Measurements from ENCODE around the gene MDGA2.

MDGA2 gene

DNA sequence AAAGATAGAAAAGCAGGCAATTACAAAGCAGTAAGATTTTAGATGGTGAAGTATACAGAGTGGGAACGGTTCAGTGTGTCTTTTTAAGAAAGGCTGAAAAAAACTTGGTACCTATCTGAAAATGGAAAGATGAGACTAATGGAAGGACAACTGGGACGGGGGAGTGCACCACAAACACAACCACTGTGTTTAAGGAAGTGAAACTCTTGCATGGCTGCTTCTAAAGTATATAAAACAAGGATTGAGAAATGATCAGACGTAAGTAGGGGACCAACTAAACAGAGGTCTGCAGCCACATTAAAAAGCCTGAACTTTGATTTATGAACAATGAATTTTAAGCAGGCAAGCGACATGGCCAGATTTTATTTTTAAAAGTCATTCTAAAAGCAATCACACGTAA is 328.6 kb downstream of the MDGA2 start:
- no peak for TF ChIP-seq EP300 (IDR thresholded peaks at IDR 0.05; ENCODE audit: borderline replicate concordance)
- TF ChIP-seq, protein P1, sequence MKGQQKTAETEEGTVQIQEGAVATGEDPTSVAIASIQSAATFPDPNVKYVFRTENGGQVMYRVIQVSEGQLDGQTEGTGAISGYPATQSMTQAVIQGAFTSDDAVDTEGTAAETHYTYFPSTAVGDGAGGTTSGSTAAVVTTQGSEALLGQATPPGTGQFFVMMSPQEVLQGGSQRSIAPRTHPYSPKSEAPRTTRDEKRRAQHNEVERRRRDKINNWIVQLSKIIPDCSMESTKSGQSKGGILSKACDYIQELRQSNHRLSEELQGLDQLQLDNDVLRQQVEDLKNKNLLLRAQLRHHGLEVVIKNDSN (IDR thresholded peaks at IDR 0.05): no peak
- TF ChIP-seq CEBPB (IDR thresholded peaks at IDR 0.05): no peak
- TF ChIP-seq NFIC (IDR thresholded peaks at IDR 0.05): no peak
- no peak for TF ChIP-seq FOXM1 (IDR thresholded peaks at IDR 0.05; ENCODE audit: borderline replicate concordance, low read depth)
- TF ChIP-seq TAF1 (IDR thresholded peaks at IDR 0.05; ENCODE audit: low read depth): no peak
- no peak for TF ChIP-seq YY1 (IDR thresholded peaks at IDR 0.05; ENCODE audit: low read depth)
- TF ChIP-seq ZBTB7A (IDR thresholded peaks at IDR 0.05; ENCODE audit: low read depth): no peak
- no peak for TF ChIP-seq TCF12 (IDR thresholded peaks at IDR 0.05; ENCODE audit: low read depth)
- TF ChIP-seq CREB1 (IDR thresholded peaks at IDR 0.05; ENCODE audit: low read depth): no peak
- TF ChIP-seq, protein P2, sequence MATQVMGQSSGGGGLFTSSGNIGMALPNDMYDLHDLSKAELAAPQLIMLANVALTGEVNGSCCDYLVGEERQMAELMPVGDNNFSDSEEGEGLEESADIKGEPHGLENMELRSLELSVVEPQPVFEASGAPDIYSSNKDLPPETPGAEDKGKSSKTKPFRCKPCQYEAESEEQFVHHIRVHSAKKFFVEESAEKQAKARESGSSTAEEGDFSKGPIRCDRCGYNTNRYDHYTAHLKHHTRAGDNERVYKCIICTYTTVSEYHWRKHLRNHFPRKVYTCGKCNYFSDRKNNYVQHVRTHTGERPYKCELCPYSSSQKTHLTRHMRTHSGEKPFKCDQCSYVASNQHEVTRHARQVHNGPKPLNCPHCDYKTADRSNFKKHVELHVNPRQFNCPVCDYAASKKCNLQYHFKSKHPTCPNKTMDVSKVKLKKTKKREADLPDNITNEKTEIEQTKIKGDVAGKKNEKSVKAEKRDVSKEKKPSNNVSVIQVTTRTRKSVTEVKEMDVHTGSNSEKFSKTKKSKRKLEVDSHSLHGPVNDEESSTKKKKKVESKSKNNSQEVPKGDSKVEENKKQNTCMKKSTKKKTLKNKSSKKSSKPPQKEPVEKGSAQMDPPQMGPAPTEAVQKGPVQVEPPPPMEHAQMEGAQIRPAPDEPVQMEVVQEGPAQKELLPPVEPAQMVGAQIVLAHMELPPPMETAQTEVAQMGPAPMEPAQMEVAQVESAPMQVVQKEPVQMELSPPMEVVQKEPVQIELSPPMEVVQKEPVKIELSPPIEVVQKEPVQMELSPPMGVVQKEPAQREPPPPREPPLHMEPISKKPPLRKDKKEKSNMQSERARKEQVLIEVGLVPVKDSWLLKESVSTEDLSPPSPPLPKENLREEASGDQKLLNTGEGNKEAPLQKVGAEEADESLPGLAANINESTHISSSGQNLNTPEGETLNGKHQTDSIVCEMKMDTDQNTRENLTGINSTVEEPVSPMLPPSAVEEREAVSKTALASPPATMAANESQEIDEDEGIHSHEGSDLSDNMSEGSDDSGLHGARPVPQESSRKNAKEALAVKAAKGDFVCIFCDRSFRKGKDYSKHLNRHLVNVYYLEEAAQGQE (IDR thresholded peaks at IDR 0.05; ENCODE audit: low read depth): no peak

DNA sequence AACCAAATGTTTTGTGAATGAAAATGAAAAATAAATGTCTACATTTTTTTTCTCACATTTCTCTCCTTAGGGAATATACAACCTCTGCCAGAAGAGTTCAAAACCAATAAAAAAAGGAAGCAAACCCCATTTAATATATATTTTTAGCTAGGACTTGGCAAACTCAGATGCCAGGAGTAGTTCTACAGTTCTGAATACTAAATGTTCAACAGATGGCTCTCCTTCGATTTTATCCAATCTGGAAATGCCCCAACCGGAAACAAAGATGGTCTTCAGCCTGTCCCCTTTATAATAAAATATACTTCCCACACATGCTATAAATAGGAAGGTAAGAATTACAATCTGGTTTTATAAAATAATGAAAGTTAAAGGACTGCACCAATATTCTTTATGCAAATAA is 330.4 kb downstream of the MDGA2 start:
- TF ChIP-seq, protein P2 (IDR thresholded peaks at IDR 0.05; ENCODE audit: low read depth): no peak
- no peak for TF ChIP-seq CREB1 (IDR thresholded peaks at IDR 0.05; ENCODE audit: low read depth)
- no peak for TF ChIP-seq FOXM1 (IDR thresholded peaks at IDR 0.05; ENCODE audit: borderline replicate concordance, low read depth)
- no peak for TF ChIP-seq TEAD4 (IDR thresholded peaks at IDR 0.05)
- no peak for TF ChIP-seq NFIC (IDR thresholded peaks at IDR 0.05)
- TF ChIP-seq, protein P1 (IDR thresholded peaks at IDR 0.05): no peak
- no peak for TF ChIP-seq TAF1 (IDR thresholded peaks at IDR 0.05; ENCODE audit: low read depth)
- no peak for TF ChIP-seq ZBTB7A (IDR thresholded peaks at IDR 0.05; ENCODE audit: low read depth)
- TF ChIP-seq TCF12 (IDR thresholded peaks at IDR 0.05; ENCODE audit: low read depth): no peak
- TF ChIP-seq EP300 (IDR thresholded peaks at IDR 0.05; ENCODE audit: borderline replicate concordance): no peak
- no peak for TF ChIP-seq EGR1 (IDR thresholded peaks at IDR 0.05)

DNA sequence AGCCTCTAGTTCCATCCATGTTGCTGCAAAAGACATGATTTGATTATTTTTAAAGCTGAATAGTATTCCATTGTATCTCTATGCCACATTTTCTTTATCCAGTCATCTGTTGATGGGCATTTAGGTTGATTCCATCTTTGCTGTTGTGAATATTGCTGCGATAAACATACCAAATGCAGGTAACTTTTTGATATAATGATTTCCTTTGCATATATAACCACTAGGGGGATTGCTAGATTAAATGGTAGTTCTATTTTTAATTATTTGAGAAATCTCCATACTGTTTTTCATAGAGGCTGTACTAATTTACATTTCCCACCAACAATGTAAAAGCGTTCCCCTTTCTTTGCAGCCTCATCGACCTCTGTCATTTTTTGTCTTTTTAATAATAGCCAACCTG is 342.5 kb downstream of the MDGA2 start:
- TF ChIP-seq CEBPB (IDR thresholded peaks at IDR 0.05) (no peak), TEAD4 (IDR thresholded peaks at IDR 0.05) (no peak), FOXM1 (IDR thresholded peaks at IDR 0.05; ENCODE audit: borderline replicate concordance, low read depth) (no peak), EP300 (IDR thresholded peaks at IDR 0.05; ENCODE audit: borderline replicate concordance) (no peak), CREB1 (IDR thresholded peaks at IDR 0.05; ENCODE audit: low read depth) (no peak), YY1 (IDR thresholded peaks at IDR 0.05; ENCODE audit: low read depth) (no peak), ZBTB7A (IDR thresholded peaks at IDR 0.05; ENCODE audit: low read depth) (no peak), NFIC (IDR thresholded peaks at IDR 0.05) (no peak), EGR1 (IDR thresholded peaks at IDR 0.05) (no peak), TCF12 (IDR thresholded peaks at IDR 0.05; ENCODE audit: low read depth) (no peak), RAD21 (IDR thresholded peaks at IDR 0.05; ENCODE audit: low read depth) (no peak)
- TF ChIP-seq, protein P3, sequence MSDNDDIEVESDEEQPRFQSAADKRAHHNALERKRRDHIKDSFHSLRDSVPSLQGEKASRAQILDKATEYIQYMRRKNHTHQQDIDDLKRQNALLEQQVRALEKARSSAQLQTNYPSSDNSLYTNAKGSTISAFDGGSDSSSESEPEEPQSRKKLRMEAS (IDR thresholded peaks at IDR 0.05): no peak

DNA sequence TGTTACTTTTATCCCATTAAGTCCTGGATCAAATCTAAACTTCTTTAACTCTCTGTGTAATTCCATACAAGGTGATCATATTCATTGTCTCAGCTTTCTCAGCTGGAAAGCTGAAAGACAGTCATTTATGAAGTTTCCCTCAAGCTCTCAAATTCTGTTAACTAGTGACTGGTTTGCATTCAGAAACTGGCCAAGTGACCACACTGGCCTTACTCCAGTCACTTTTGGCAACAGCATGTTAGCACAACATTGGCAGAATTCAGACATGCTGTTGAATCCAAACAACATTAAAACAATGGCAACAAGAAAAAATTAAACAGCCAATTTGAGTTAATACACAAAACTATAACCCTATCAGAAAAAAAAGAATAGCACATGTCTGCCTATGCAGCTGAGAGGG is 343.3 kb downstream of the MDGA2 start:
- TF ChIP-seq EP300 (IDR thresholded peaks at IDR 0.05; ENCODE audit: borderline replicate concordance) (no peak), CREB1 (IDR thresholded peaks at IDR 0.05; ENCODE audit: low read depth) (no peak), CEBPB (IDR thresholded peaks at IDR 0.05) (no peak), RAD21 (IDR thresholded peaks at IDR 0.05; ENCODE audit: low read depth) (no peak), FOXM1 (IDR thresholded peaks at IDR 0.05; ENCODE audit: borderline replicate concordance, low read depth) (no peak), EGR1 (IDR thresholded peaks at IDR 0.05) (no peak), ZBTB7A (IDR thresholded peaks at IDR 0.05; ENCODE audit: low read depth) (no peak), TCF12 (IDR thresholded peaks at IDR 0.05; ENCODE audit: low read depth) (no peak), YY1 (IDR thresholded peaks at IDR 0.05; ENCODE audit: low read depth) (no peak)
- TF ChIP-seq, protein P1 (IDR thresholded peaks at IDR 0.05): no peak
- TF ChIP-seq, protein P3 (IDR thresholded peaks at IDR 0.05): no peak
- TF ChIP-seq, protein P2 (IDR thresholded peaks at IDR 0.05; ENCODE audit: low read depth): no peak
